Measurements from ENCODE around the gene HHAT.

Gene HHAT

DNA sequence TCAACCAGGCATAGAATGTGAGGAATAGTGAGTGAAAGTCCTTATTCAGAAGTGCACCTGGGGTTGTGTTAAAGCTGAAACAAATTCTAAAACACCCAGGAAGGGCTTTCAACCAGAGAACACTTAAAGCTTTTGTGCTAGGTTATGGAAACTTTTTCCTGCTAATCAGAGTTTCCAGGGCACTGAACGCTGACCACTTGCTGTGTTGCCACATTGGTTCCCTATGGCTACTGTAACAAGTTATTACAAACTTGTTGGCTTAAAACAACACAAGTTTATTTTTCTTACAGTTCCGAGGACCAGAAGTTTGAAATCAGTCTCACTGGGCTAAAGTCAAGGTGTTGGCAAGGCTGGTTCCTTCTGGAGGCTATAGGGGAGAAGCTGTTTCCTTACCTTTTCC lies 300.6 kb downstream of the HHAT start:
- TF ChIP-seq CTCF (IDR thresholded peaks at IDR 0.05; ENCODE audit: control extremely low read depth, extremely low read depth, low read depth, missing control alignments), result no peak
- POLR2A ChIA-PET, result no interaction called here
- no peak for DNase-seq (ENCODE audit: extremely low spot score)
- CTCF ChIA-PET, result interaction anchor here (1.0 kb wide), 2 partner anchors 36 to 255 kb away, joined by 3 read pairs; no protein-coding TSS in a partner anchor

- TF ChIP-seq CTCF (IDR thresholded peaks at IDR 0.05; ENCODE audit: control extremely low read depth, extremely low read depth, low read depth, missing control alignments), result no peak
- no peak for DNase-seq (ENCODE audit: extremely low spot score)
- POLR2A ChIA-PET, result no interaction called here
- CTCF ChIA-PET, result interaction anchor here (1.2 kb wide), 1 partner anchor 46 kb away, joined by 3 read pairs; no protein-coding TSS in a partner anchor
These were observed 302.7 kb downstream of the HHAT start for GRCh38 chr1:210631399-210631798.

GRCh38 chr1:210633140-210633539 lies 304.4 kb downstream of the HHAT start:
- POLR2A ChIA-PET, result no interaction called here
- CTCF ChIA-PET, result no interaction called here
- DNase-seq (ENCODE audit: extremely low spot score), result no peak
- TF ChIP-seq CTCF (IDR thresholded peaks at IDR 0.05; ENCODE audit: control extremely low read depth, extremely low read depth, low read depth, missing control alignments), result no peak

DNA sequence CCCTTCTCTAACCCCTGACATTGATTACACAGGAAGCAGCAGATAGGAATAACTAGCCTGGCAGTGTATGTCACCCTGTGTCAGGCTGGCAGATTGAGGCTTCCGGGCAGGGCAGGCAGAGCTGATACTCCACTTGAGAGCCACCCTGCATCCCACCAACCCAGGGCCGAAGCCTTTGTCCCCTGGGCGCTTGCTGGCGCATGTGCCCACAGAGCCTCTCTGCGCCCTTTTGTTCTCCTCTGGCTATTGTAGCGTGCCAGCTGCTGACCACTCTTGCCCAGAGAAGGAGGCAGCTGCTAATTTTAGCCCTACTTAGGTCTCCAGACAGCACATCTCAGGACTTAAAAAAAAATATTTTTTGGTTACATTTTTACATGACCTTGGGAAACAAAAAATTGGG lies 304.9 kb downstream of the HHAT start:
- ChIA-PET POLR2A (no interaction called here), CTCF (no interaction called here)

GRCh38 chr1:210635108-210635507 lies 306.4 kb downstream of the HHAT start:
- ChIA-PET POLR2A (no interaction called here), CTCF (no interaction called here)
- no peak for DNase-seq (ENCODE audit: extremely low spot score)
- no peak for TF ChIP-seq CTCF (IDR thresholded peaks at IDR 0.05; ENCODE audit: control extremely low read depth, extremely low read depth, low read depth, missing control alignments)

More for the DNA sequence above, 304.9 kb downstream of the HHAT start:
- no peak for TF ChIP-seq CTCF (IDR thresholded peaks at IDR 0.05; ENCODE audit: control extremely low read depth, extremely low read depth, low read depth, missing control alignments)
- DNase-seq (ENCODE audit: extremely low spot score), result no peak

DNA sequence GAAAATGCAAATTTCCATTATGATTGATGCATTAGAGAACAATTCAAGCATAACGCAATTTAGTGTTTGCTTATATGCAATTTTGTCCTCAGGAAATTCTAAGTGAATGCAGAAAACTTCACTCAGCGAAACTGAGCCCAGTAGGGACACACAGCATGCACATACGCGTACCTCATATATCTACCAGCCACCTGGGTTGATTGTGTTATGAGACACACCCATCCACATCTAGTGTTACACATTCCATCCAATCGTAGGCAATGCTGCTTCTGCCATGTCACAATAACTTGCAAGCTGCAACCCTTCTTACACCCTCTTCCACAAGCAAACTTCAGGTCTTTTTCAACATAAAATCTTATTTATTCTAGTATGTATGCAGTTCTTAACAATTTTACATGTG lies 312.9 kb downstream of the HHAT start:
- DNase-seq (ENCODE audit: extremely low spot score), result no peak
- TF ChIP-seq CTCF (IDR thresholded peaks at IDR 0.05; ENCODE audit: control extremely low read depth, extremely low read depth, low read depth, missing control alignments), result no peak
- ChIA-PET CTCF (no interaction called here), POLR2A (no interaction called here)

Measured in GM10248 (cell line).